Smooth muscle cell (in vitro differentiated cells): Measurements from ENCODE around the gene SPTY2D1. TPM values are rescaled to one million over a fixed set of nuclear protein-coding genes. Genes with fewer than 3 reads are reported as not detected.

Source experiments
- DNase-seq: peaks from one replicate; lab custom pipeline; 2025; ENCODE audit not compliant: unreplicated experiment; lab: John Stamatoyannopoulos, UW
- H2AFZ ChIP-seq: fragments of 200-600 bp; sonication (generic); 2 replicates; pipeline ENCODE4 v1.6.0; 2016; ENCODE audit warnings: antibody characterized with exemption, low read depth, mild to moderate bottlenecking
- H3F3A ChIP-seq: fragments of 200-600 bp; sonication (generic); 2 replicates; pipeline ENCODE4 v1.6.0; 2017; ENCODE audit warnings: antibody characterized with exemption, low read depth
- H3K27ac ChIP-seq: fragments of 200-600 bp; sonication (generic); 2 replicates; pipeline ENCODE4 v1.5.1; 2016; ENCODE audit warnings: low read depth, mild to moderate bottlenecking
- H3K27me3 ChIP-seq: fragments of 200-600 bp; sonication (generic); 2 replicates; pipeline ENCODE4 v1.6.1; 2016; ENCODE audit warnings: low read depth, mild to moderate bottlenecking
- H3K36me3 ChIP-seq: fragments of 200-600 bp; sonication (generic); 2 replicates; pipeline ENCODE4 v1.5.1; 2016; ENCODE audit warnings: low read depth
- H3K4me1 ChIP-seq: fragments of 200-600 bp; sonication (generic); 2 replicates; pipeline ENCODE4 v1.5.1; 2016; ENCODE audit warnings: low read depth
- H3K4me2 ChIP-seq: fragments of 200-600 bp; sonication (generic); 2 replicates; pipeline ENCODE4 v1.6.0; 2016; ENCODE audit warnings: mild to moderate bottlenecking
- H3K4me3 ChIP-seq: fragments of 200-600 bp; sonication (generic); 2 replicates; pipeline ENCODE4 v1.5.1; 2016; ENCODE audit warnings: mild to moderate bottlenecking
- H3K79me2 ChIP-seq: fragments of 200-600 bp; sonication (generic); 2 replicates; pipeline ENCODE4 v1.6.0; 2016; ENCODE audit warnings: low read depth, mild to moderate bottlenecking
- H3K9ac ChIP-seq: fragments of 200-600 bp; sonication (generic); 2 replicates; pipeline ENCODE4 v1.6.0; 2016; ENCODE audit warnings: low read depth
- H3K9me3 ChIP-seq: fragments of 200-600 bp; sonication (generic); replicated peaks from 2 replicates; pipeline ENCODE4 v1.5.1; 2016; ENCODE audit warnings: low read depth
- H4K20me1 ChIP-seq: fragments of 200-600 bp; sonication (generic); 2 replicates; pipeline ENCODE4 v1.6.0; 2016; ENCODE audit warnings: low read depth
- WGBS: methylation state at CpG from one replicate; pipeline ENCODE4 v1.1.7; 2016; ENCODE audit warnings: low lambda C conversion rate; 5-methylcytosine and 5-hydroxymethylcytosine counted together
- polyA plus RNA-seq: library from polyadenylated mRNA; unstranded; fragments of >200 nt; fragmentation: Nextera tagmentation; extraction: Ambion mirVana; gene quantifications from 2 replicates; pipeline ENCODE4 v1.2.1, GENCODE V29; 2016
- total RNA-seq: library from RNA; depleted of rRNA; stranded (reverse); fragments of >200 nt; gene quantifications from 2 replicates; pipeline ENCODE4 v1.2.3, GENCODE V29; 2014
- TF ChIP-seq, protein P1 (sequence below): fragments of 200-600 bp; sonication (generic); IDR thresholded peaks from 2 replicates; pipeline ENCODE4 v1.5.1; 2017; ENCODE audit warnings: borderline replicate concordance, mild to moderate bottlenecking, antibody characterized with exemption; ENCODE audit not compliant: insufficient read depth, poor library complexity, severe bottlenecking

SPTY2D1 gene
- total and polyA plus RNA-seq, 2 experiments from 2014 or later = 18.8 to 42.7 TPM

DNA sequence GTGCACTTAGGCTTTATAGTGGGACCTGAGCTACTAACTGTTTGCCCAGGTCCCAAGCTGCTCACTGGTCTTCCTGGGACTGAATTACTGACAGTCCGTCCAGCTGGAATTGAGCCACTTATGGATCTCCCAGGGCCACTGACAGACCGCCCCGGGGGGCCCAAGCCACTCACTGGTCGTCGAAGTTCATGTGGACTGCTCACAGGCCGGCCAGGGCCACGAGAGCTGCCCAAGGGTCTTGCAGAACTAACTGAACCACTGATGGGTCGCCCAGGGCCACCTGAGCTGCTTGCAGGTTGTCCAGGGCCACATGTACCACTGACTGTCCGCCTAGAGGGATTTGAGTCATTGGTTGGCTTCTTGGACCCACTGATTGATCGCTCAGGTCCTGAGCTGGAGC, 19.5 kb downstream of the SPTY2D1 start:
- Histone ChIP-seq H3F3A (peaks cover 4% of the 10 kb centered on the region), H3K9ac (no peak overlapping the region), H3K27me3 (no peaks in the 10 kb centered on the region), H4K20me1 (peaks cover 80% of the 10 kb centered on the region), H3K4me2 (no peak overlapping the region), H3K4me1 (no peaks in the 10 kb centered on the region), H3K27ac (no peak overlapping the region), H3K4me3 (no peak overlapping the region), H3K36me3 (peaks cover 16% of the 10 kb centered on the region), H2AFZ (no peak overlapping the region), H3K79me2 (peaks cover 63% of the 10 kb centered on the region), H3K9me3 (no peaks in the 10 kb centered on the region)
- DNase-seq = no peak
- TF ChIP-seq, protein P1, sequence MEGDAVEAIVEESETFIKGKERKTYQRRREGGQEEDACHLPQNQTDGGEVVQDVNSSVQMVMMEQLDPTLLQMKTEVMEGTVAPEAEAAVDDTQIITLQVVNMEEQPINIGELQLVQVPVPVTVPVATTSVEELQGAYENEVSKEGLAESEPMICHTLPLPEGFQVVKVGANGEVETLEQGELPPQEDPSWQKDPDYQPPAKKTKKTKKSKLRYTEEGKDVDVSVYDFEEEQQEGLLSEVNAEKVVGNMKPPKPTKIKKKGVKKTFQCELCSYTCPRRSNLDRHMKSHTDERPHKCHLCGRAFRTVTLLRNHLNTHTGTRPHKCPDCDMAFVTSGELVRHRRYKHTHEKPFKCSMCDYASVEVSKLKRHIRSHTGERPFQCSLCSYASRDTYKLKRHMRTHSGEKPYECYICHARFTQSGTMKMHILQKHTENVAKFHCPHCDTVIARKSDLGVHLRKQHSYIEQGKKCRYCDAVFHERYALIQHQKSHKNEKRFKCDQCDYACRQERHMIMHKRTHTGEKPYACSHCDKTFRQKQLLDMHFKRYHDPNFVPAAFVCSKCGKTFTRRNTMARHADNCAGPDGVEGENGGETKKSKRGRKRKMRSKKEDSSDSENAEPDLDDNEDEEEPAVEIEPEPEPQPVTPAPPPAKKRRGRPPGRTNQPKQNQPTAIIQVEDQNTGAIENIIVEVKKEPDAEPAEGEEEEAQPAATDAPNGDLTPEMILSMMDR = no peak
- 100% methylated on average over 10 of the region's 10 CpGs for WGBS

DNA sequence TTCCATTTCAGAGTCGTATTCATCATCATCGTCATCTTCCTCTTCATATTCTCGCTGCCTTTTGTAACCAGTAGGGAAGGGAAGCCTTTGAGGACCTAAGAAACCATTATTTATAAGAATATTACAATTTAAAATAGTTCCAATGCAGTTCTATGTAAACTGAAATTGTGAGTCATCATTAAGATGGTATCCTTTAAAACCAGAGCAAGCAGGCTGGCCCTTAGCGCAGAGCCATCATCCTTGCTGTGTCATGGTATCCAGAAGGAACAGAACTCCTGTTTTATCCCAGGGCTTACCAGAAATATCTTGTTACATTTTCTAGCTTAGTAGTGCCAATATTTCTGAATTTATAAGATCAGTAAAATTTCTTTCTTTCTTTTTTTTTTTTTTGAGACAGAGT, 21.7 kb downstream of the SPTY2D1 start:
- H3K4me3 ChIP-seq = no peak overlapping the region
- H3K9ac ChIP-seq = no peak overlapping the region
- TF ChIP-seq, protein P1 = no peak
- H3F3A ChIP-seq = peaks cover 4% of the 10 kb centered on the region
- no peaks in the 10 kb centered on the region for H3K4me1 ChIP-seq
- no peak overlapping the region for H3K27ac ChIP-seq
- WGBS = 83% methylated on average over 4 of the region's 4 CpGs
- no peaks in the 10 kb centered on the region for H3K27me3 ChIP-seq
- H4K20me1 ChIP-seq = peaks cover 57% of the 10 kb centered on the region
- no peak overlapping the region for H2AFZ ChIP-seq
- H3K4me2 ChIP-seq = no peak overlapping the region
- H3K9me3 ChIP-seq = no peaks in the 10 kb centered on the region
- H3K36me3 ChIP-seq = peaks cover 24% of the 10 kb centered on the region
- DNase-seq = no peak
- peaks cover 43% of the 10 kb centered on the region for H3K79me2 ChIP-seq

DNA sequence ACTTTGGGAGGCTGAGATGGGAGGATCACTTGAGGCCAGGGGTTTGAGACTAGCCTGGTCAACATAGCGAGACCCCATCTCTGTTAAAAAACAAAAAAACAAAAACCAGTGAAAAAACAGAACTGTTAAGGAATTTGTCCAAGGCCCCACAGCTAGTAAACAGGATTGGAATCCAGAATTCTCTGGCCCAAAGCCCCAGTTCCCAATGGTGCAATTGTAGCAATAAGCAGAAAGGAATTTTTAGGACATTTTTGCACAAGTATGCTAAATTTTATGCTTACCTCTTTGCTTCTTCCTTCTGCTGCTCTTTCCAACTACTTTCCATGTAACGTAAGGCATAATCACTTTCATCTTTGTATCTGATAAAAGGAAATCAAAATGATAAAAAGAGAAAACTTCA, 22.9 kb downstream of the SPTY2D1 start:
- H4K20me1 ChIP-seq = peaks cover 45% of the 10 kb centered on the region
- no peak overlapping the region for H3K4me3 ChIP-seq
- no peak overlapping the region for H3K4me2 ChIP-seq
- H3K9ac ChIP-seq = no peak overlapping the region
- no peak overlapping the region for H3K27ac ChIP-seq
- DNase-seq = no peak
- H3K4me1 ChIP-seq = no peaks in the 10 kb centered on the region
- no peaks in the 10 kb centered on the region for H3K27me3 ChIP-seq
- no peaks in the 10 kb centered on the region for H3K9me3 ChIP-seq
- TF ChIP-seq, protein P1 = no peak
- H3K79me2 ChIP-seq = peaks cover 33% of the 10 kb centered on the region
- peaks cover 24% of the 10 kb centered on the region for H3K36me3 ChIP-seq
- no peak overlapping the region for H2AFZ ChIP-seq
- 92% methylated on average over 2 of the region's 2 CpGs for WGBS
- H3F3A ChIP-seq = peaks cover 4% of the 10 kb centered on the region

DNA sequence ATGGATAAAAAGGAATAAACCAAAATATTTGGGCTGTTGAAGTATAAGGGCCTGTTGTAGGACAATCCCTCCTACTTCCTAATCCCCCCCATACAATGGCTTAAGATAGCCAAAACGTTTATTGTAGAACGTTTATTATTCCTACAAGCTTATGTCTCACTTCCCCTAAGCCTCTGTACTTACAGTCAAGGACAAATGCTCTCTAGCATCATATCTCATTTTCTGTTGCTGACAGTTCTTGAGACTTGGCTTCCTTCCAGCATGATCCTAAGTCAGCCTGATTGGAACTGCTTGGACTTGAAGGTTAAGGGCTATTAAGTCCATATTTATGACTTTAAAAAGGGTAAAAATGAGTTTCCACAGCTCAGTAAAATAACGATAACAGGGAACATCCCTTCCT, 25.8 kb downstream of the SPTY2D1 start:
- WGBS = 70% methylated on average over 3 of the region's 3 CpGs
- DNase-seq = no peak
- peaks cover 14% of the 10 kb centered on the region for H3K79me2 ChIP-seq

More for the DNA sequence above, 25.8 kb downstream of the SPTY2D1 start:
- Histone ChIP-seq H3K4me1 (no peaks in the 10 kb centered on the region), H3K27me3 (no peaks in the 10 kb centered on the region), H3K9me3 (no peaks in the 10 kb centered on the region), H3K4me3 (no peak overlapping the region), H4K20me1 (peaks cover 18% of the 10 kb centered on the region), H3K9ac (no peak overlapping the region), H3K36me3 (peaks cover 24% of the 10 kb centered on the region), H3F3A (peaks cover 4% of the 10 kb centered on the region), H2AFZ (no peak overlapping the region), H3K27ac (no peak overlapping the region), H3K4me2 (no peak overlapping the region)
- TF ChIP-seq, protein P1 = no peak
